CD14-positive monocyte (primary cell): Measurements from ENCODE around the gene ZNF407. TPM values are rescaled to one million over a fixed set of nuclear protein-coding genes. Genes with fewer than 3 reads are reported as not detected.

Source experiments
- DNase-seq, 3 donors: peaks; one replicate each; pipeline ENCODE4 v3.0.0-alpha.2; 2011 to 2022
- H2AFZ ChIP-seq: 2 replicates; pipeline ENCODE4 v1.6.0; 2012; ENCODE audit warnings: mild to moderate bottlenecking, low read depth, low read length, inconsistent platforms; ENCODE audit not compliant: insufficient read depth, poor library complexity, severe bottlenecking
- H3K27ac ChIP-seq, 2 donors: 1 replicate in 1 of 2; 2 replicates in 1 of 2; pipeline ENCODE4 v1.5.1; 2012 to 2013; ENCODE audit warnings: low read length in 2 of 2, control low read depth in 1 of 2, inconsistent platforms in 1 of 2, low read depth in 1 of 2, mild to moderate bottlenecking in 1 of 2
- H3K27me3 ChIP-seq, 2 donors: one replicate each; pipeline versions ENCODE4 v1.6.0 to v1.6.1; 2011 to 2013; ENCODE audit warnings: low read length in 2 of 2; ENCODE audit not compliant: control insufficient read depth in 2 of 2, insufficient read depth in 2 of 2
- H3K36me3 ChIP-seq, 2 donors: replicated peaks in 1 of 2; 1 replicate in 1 of 2; 2 replicates in 1 of 2; pipeline versions ENCODE4 v1.5.1 to v1.6.1; 2012 to 2013; ENCODE audit warnings: low read length in 2 of 2, control low read depth in 1 of 2, inconsistent platforms in 1 of 2, mild to moderate bottlenecking in 1 of 2; ENCODE audit not compliant: insufficient read depth in 2 of 2, control insufficient read depth in 1 of 2
- H3K4me1 ChIP-seq, 2 donors: 1 replicate in 1 of 2; 2 replicates in 1 of 2; pipeline versions ENCODE4 v1.5.1 to v1.6.1; 2012 to 2013; ENCODE audit warnings: low read length in 2 of 2, control low read depth in 1 of 2, inconsistent platforms in 1 of 2, mild to moderate bottlenecking in 1 of 2, moderate library complexity in 1 of 2; ENCODE audit not compliant: insufficient read depth in 2 of 2, control insufficient read depth in 1 of 2
- H3K4me2 ChIP-seq: replicated peaks from 2 replicates; pipeline ENCODE3; 2012; ENCODE audit warnings: low read length, moderate library complexity, mild to moderate bottlenecking; ENCODE audit not compliant: poor library complexity, severe bottlenecking; ENCODE audit errors: extremely low read depth
- H3K4me3 ChIP-seq, 3 experiments: fragments of 200-600 bp in 1 of 3; sonication (generic) in 1 of 3; replicated peaks in 1 of 3; 1 replicate in 2 of 3; 2 replicates in 1 of 3; pipeline ENCODE4 v1.5.1; 2011 to 2013; ENCODE audit warnings: low read length in 3 of 3, mild to moderate bottlenecking in 3 of 3, control low read depth in 2 of 3, low read depth in 2 of 3, inconsistent platforms in 1 of 3, moderate library complexity in 1 of 3
- H3K79me2 ChIP-seq: 2 replicates; pipeline ENCODE4 v1.6.0; 2012; ENCODE audit warnings: mild to moderate bottlenecking, control low read depth, inconsistent platforms, low read length, moderate library complexity; ENCODE audit not compliant: insufficient read depth
- H3K9ac ChIP-seq: 2 replicates; pipeline ENCODE4 v1.6.0; 2017; ENCODE audit warnings: low read length, mild to moderate bottlenecking; ENCODE audit not compliant: insufficient read depth, poor library complexity, severe bottlenecking
- H3K9me3 ChIP-seq, 2 donors: replicated peaks in 1 of 2; 1 replicate in 1 of 2; 2 replicates in 1 of 2; pipeline versions ENCODE4 v1.5.1 to v1.6.1; 2012 to 2013; ENCODE audit warnings: low read length in 2 of 2, control low read depth in 1 of 2; ENCODE audit not compliant: control insufficient read depth in 1 of 2, insufficient read depth in 1 of 2
- H4K20me1 ChIP-seq: 2 replicates; pipeline ENCODE4 v1.6.0; 2012; ENCODE audit warnings: mild to moderate bottlenecking, low read length, control low read depth, moderate library complexity; ENCODE audit not compliant: insufficient read depth
- H3K27ac Mint-ChIP-seq, 7 donors: one replicate each; pipeline ENCODE4 v1.8.0; 2020; ENCODE audit warnings: mild to moderate bottlenecking in 7 of 7, mixed read lengths in 7 of 7, moderate library complexity in 6 of 7, inconsistent platforms in 2 of 7
- H3K27me3 Mint-ChIP-seq, 3 donors: one replicate each; pipeline ENCODE4 v1.8.0; 2021 to 2022; ENCODE audit warnings: low read depth in 3 of 3, mild to moderate bottlenecking in 3 of 3, mixed read lengths in 3 of 3, moderate library complexity in 3 of 3, inconsistent platforms in 1 of 3
- H3K36me3 Mint-ChIP-seq, 2 donors: one replicate each; pipeline ENCODE4 v1.8.0; 2020; ENCODE audit warnings: mixed read lengths in 2 of 2, inconsistent platforms in 1 of 2, mild to moderate bottlenecking in 1 of 2
- H3K4me1 Mint-ChIP-seq: one replicate; pipeline ENCODE4 v1.8.0; 2020; ENCODE audit warnings: mild to moderate bottlenecking, mixed read lengths
- H3K4me3 Mint-ChIP-seq, 2 donors: one replicate each; pipeline ENCODE4 v1.8.0; 2020; ENCODE audit warnings: mild to moderate bottlenecking in 2 of 2, mixed read lengths in 2 of 2, moderate library complexity in 1 of 2
- H3K9me3 Mint-ChIP-seq, 7 donors: one replicate each; pipeline ENCODE4 v1.8.0; 2020 to 2022; ENCODE audit warnings: mixed read lengths in 7 of 7, mild to moderate bottlenecking in 6 of 7, moderate library complexity in 6 of 7, inconsistent platforms in 2 of 7
- CTCF ChIP-seq: fragments of 200-600 bp; IDR thresholded peaks from one replicate; pipeline ENCODE4 v1.8.0; 2022; ENCODE audit warnings: antibody characterized with exemption, mild to moderate bottlenecking
- WGBS: methylation state at CpG from one replicate; pipeline ENCODE4 v1.1.5; 2013; ENCODE audit warnings: missing lambda C conversion rate; ENCODE audit not compliant: insufficient coverage; 5-methylcytosine and 5-hydroxymethylcytosine counted together
- intact Hi-C, 2 donors: fragments of 100-400 bp; cut with micrococcal nuclease; formaldehyde crosslinking; loops; one replicate each; pipeline versions ENCODE4 v1.15.0 to v1.15.1; 2023
- polyA plus RNA-seq, 3 donors: library from polyadenylated mRNA; depleted of rRNA in 1 of 3; unstranded in 2 of 3; stranded (reverse) in 1 of 3; fragments of 300-500 nt in 2 of 3; fragments of >200 nt in 1 of 3; fragmentation: Illumina TruSeq in 2 of 3; gene quantifications; 1 replicate in 2 of 3; 2 replicates in 1 of 3; pipeline ENCODE4 v1.2.3, GENCODE V29; 2012 to 2021

Gene ZNF407
- polyA plus RNA-seq, 3 donors: 1.3 to 3.6 (median 1.6) TPM

GRCh38 chr18:74709452-74709851, 111.8 kb downstream of the ZNF407 start:
- no peak overlapping the region for H3K4me3 Mint-ChIP-seq
- H3K27me3 Mint-ChIP-seq: no peaks in the 10 kb centered on the region
- H3K4me1 Mint-ChIP-seq: no peaks in the 10 kb centered on the region
- no peaks in the 10 kb centered on the region for H3K9me3 Mint-ChIP-seq
- no peak overlapping the region for H3K9ac ChIP-seq
- H3K27me3 ChIP-seq: no peaks in the 10 kb centered on the region
- WGBS: 100% methylated on average over 3 of the region's 3 CpGs
- H3K9me3 ChIP-seq: no peaks in the 10 kb centered on the region
- H3K4me3 ChIP-seq: no peak overlapping the region
- intact Hi-C loops: no loop called here
- H3K36me3 ChIP-seq: peaks cover 2 to 10% of the 10 kb centered on the region in 2 donors
- no peak overlapping the region for H3K4me2 ChIP-seq
- H2AFZ ChIP-seq: no peak overlapping the region
- no peaks in the 10 kb centered on the region for H3K79me2 ChIP-seq
- no peak for TF ChIP-seq CTCF
- H3K4me1 ChIP-seq: no peaks in the 10 kb centered on the region
- no peak for DNase-seq
- no peak overlapping the region for H3K27ac ChIP-seq
- no peaks in the 10 kb centered on the region for H4K20me1 ChIP-seq
- H3K27ac Mint-ChIP-seq: no peak overlapping the region
- H3K36me3 Mint-ChIP-seq: peaks cover 16 to 17% of the 10 kb centered on the region in 2 donors

- Mint-ChIP-seq H3K4me1 (no peaks in the 10 kb centered on the region), H3K27ac (no peak overlapping the region), H3K36me3 (peaks cover 11 to 13% of the 10 kb centered on the region in 2 donors), H3K27me3 (no peaks in the 10 kb centered on the region), H3K4me3 (no peak overlapping the region), H3K9me3 (peaks cover 0 to 2% (median 0%) of the 10 kb centered on the region in 7 donors)
- no peak overlapping the region for H2AFZ ChIP-seq
- H3K79me2 ChIP-seq: no peaks in the 10 kb centered on the region
- no peak overlapping the region for H3K4me2 ChIP-seq
- no peak overlapping the region for H3K9ac ChIP-seq
- intact Hi-C loops: no loop called here
- H3K4me3 ChIP-seq: no peak overlapping the region
- H3K9me3 ChIP-seq: no peaks in the 10 kb centered on the region
- TF ChIP-seq CTCF: no peak
- no CpG with 5 or more reads among the region's 1 CpG for WGBS
- H3K27me3 ChIP-seq: no peaks in the 10 kb centered on the region
- no peak overlapping the region for H3K27ac ChIP-seq
- H3K4me1 ChIP-seq: no peaks in the 10 kb centered on the region
- H4K20me1 ChIP-seq: no peaks in the 10 kb centered on the region
- DNase-seq: no peak
- no peaks in the 10 kb centered on the region for H3K36me3 ChIP-seq
Measured at GRCh38 chr18:74714120-74714519, 116.5 kb downstream of the ZNF407 start.
